Heart right ventricle (tissue), 16 donors: ENCODE data around the gene MACROD2. TPM values are rescaled to one million over a fixed set of nuclear protein-coding genes. Genes with fewer than 3 reads are reported as not detected.

ENCODE experiments used
- ATAC-seq, 8 donors: fragments of 200-7000 bp; cut with Tn5 transposase; one replicate each; pipeline ENCODE4 v1.9.1; 2020; ENCODE audit warnings: mild to moderate bottlenecking in 8 of 8, moderate library complexity in 8 of 8, moderate number of reproducible peaks in 1 of 8
- DNase-seq, 2 donors: peaks; one replicate each; pipeline ENCODE4 v3.0.0-alpha.2; 2020
- H3K27ac ChIP-seq, 10 donors: fragments of 200-600 bp; sonication (generic) in 2 of 10; one replicate each; pipeline versions ENCODE4 v1.5.0 to v1.8.0; 2020 to 2022; ENCODE audit warnings: mild to moderate bottlenecking in 3 of 10
- H3K27me3 ChIP-seq, 7 donors: fragments of 200-600 bp; one replicate each; pipeline ENCODE4 v1.8.0; 2021 to 2022; ENCODE audit warnings: mild to moderate bottlenecking in 2 of 7
- H3K36me3 ChIP-seq, 9 donors: fragments of 200-600 bp; sonication (generic) in 1 of 9; one replicate each; pipeline versions ENCODE4 v1.5.0 to v1.8.0; 2020 to 2022; ENCODE audit warnings: mild to moderate bottlenecking in 2 of 9
- H3K4me1 ChIP-seq, 9 donors: fragments of 200-600 bp; sonication (generic) in 1 of 9; one replicate each; pipeline versions ENCODE4 v1.5.0 to v1.8.0; 2020 to 2022; ENCODE audit warnings: mild to moderate bottlenecking in 4 of 9
- H3K4me3 ChIP-seq, 10 donors: fragments of 200-600 bp; sonication (generic) in 2 of 10; one replicate each; pipeline versions ENCODE4 v1.5.0 to v1.8.0; 2020 to 2022; ENCODE audit warnings: mild to moderate bottlenecking in 7 of 10, moderate library complexity in 2 of 10
- H3K9me3 ChIP-seq, 11 donors: fragments of 200-600 bp in 10 of 11; sonication (generic) in 2 of 11; one replicate each; pipeline versions ENCODE4 v1.5.0 to v1.8.0; 2013 to 2022; ENCODE audit warnings: mild to moderate bottlenecking in 2 of 11, control low read depth in 1 of 11, moderate library complexity in 1 of 11
- CTCF ChIP-seq, 9 donors: fragments of 200-600 bp; sonication (generic) in 2 of 9; IDR thresholded peaks; one replicate each; pipeline versions ENCODE4 v1.5.0 to v1.8.0; 2021 to 2022; ENCODE audit warnings: antibody characterized with exemption in 9 of 9, mild to moderate bottlenecking in 5 of 9, moderate library complexity in 1 of 9
- WGBS, 2 donors: extraction: QIAGEN DNeasy Blood & Tissue Kit; methylation state at CpG; one replicate each; pipeline ENCODE4 v1.1.7; 2013; ENCODE audit warnings: inconsistent platforms in 1 of 2; 5-methylcytosine and 5-hydroxymethylcytosine counted together
- intact Hi-C, 10 donors: fragments of 100-400 bp; cut with DNase I; formaldehyde crosslinking; loops; one replicate each; pipeline versions ENCODE4 v1.11.1 to v1.14.2; 2022
- polyA plus RNA-seq, 2 donors: library from polyadenylated mRNA; stranded (reverse); fragments of 200-250 nt; gene quantifications; one replicate each; pipeline ENCODE4 v1.2.3, GENCODE V29; 2013
- total RNA-seq, 10 donors: library from RNA; stranded (reverse); fragmentation: NEBNext Ultra II Directional in 3 of 10; extraction: Animal tissue kit (Norgen Biotek cat#: 25700) in 3 of 10; gene quantifications; one replicate each; pipeline versions ENCODE4 v1.2.1 to v1.2.4, GENCODE V29; 2021 to 2023
- donor health status: Arrhythmogenic right ventricular cardiomyopathy.
- donor health status: ischemic (EF 13 %, LVEDD 7.1; RV severe dilation, severe dysfunction).
- donor health status: healthy with polysubstance abuse.
- donor health status: DM: no; HTN: yes; CAD: no.
- donor health status: DM: no; HTN: no; CAD: no.
- donor health status: ischemic (EF 25% LVEDD 6.9; RV normal size, moderate dysfunction).
- donor health status: ischemic (EF 25% LVEDD 5.7; RV mildly dilated, moderate dysfunction).
- donor health status: healthy.
- donor health status: DM: yes; HTN: yes; CAD: no.
- donor health status: Ischemic cardiomyopathy.
- donor health status: ischemic (EF 35%, LVEDD 5.7; RV mildly dilated, moderate dysfunction).
- donor health status: nonischemic (EF 11% LVEDD 7.7; RV severe dilation, severe dysfunction).
- donor health status: DM: yes; HTN: yes; CAD: no.
- donor health status: PGD.
- donor health status: ischemic (EF 29% LVEDD 5.4; RV normal size, mild dysfunction).
- donor health status: nonischemic (EF 23%, LVEDD 6.1; RV moderate dilation, normal function).

MACROD2 gene
- total and polyA plus RNA-seq, 12 donors: 0.28 to 6.4 (median 4.1) TPM

- H3K9me3 ChIP-seq: peaks cover 0 to 3% (median 0%) of the 10 kb centered on the region in 11 donors
- peak in 1 of 9 donors; percentile 12 for TF ChIP-seq CTCF (IDR thresholded peaks at IDR 0.05)
- WGBS, 2 donors: 21 to 52% methylated on average over 2 of the region's 2 CpGs
These were observed 1520.4 kb downstream of the MACROD2 start for GRCh38 chr20:15515691-15516090.

GRCh38 chr20:15520930-15521524 lies 1525.7 kb downstream of the MACROD2 start:
- Histone ChIP-seq H3K9me3 (peaks cover 0 to 3% (median 0%) of the 10 kb centered on the region in 11 donors), H3K36me3 (no peaks in the 10 kb centered on the region), H3K4me3 (no peak overlapping the region), H3K4me1 (no peaks in the 10 kb centered on the region), H3K27ac (no peak overlapping the region), H3K27me3 (no peaks in the 10 kb centered on the region)
- TF ChIP-seq CTCF (IDR thresholded peaks at IDR 0.05): no peak
- intact Hi-C loops: no loop called here
- ATAC-seq: no peak
- DNase-seq: no peak
- WGBS, 2 donors: 88% methylated on average over 6 of the region's 6 CpGs

More at GRCh38 chr20:15515691-15516090, 1520.4 kb downstream of the MACROD2 start:
- Histone ChIP-seq H3K4me3 (no peak overlapping the region), H3K27ac (no peak overlapping the region), H3K36me3 (no peaks in the 10 kb centered on the region), H3K27me3 (no peaks in the 10 kb centered on the region), H3K4me1 (no peaks in the 10 kb centered on the region)
- intact Hi-C loops: loop anchor here in 1 of 10 donors (10.0 kb wide), 1 partner anchor 61 kb away; no protein-coding TSS in a partner anchor
- DNase-seq (no peak), ATAC-seq (peak in 1 of 8 donors; percentile 17)

DNA sequence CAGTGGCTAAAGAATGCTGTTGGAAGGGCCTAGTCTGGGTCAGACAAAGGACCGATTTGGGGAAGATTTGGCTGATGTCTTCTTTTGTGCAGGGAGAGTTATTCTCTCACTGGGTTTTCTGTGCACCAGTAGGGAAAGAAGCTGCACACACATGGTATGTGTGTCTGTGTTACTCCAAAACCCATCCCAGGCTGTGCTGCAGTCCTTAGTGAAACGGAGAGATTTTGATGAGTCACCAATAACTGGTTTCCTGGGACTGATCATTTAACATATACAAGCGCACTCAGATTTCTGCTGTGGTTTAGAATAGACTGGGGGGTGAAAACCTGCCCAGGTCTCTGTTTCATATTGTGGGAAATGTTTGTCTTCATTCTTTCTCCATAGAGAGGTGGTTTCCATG lies 1528.1 kb downstream of the MACROD2 start:
- TF ChIP-seq CTCF (IDR thresholded peaks at IDR 0.05): no peak
- no peak for DNase-seq
- no peaks in the 10 kb centered on the region for H3K9me3 ChIP-seq
- no peak overlapping the region for H3K27ac ChIP-seq
- ATAC-seq: no peak
- 82 to 88% methylated on average over 3 of the region's 3 CpGs for WGBS, 2 donors
- H3K4me1 ChIP-seq: no peaks in the 10 kb centered on the region
- H3K36me3 ChIP-seq: no peaks in the 10 kb centered on the region
- intact Hi-C loops: no loop called here
- no peak overlapping the region for H3K4me3 ChIP-seq
- H3K27me3 ChIP-seq: no peaks in the 10 kb centered on the region

DNA sequence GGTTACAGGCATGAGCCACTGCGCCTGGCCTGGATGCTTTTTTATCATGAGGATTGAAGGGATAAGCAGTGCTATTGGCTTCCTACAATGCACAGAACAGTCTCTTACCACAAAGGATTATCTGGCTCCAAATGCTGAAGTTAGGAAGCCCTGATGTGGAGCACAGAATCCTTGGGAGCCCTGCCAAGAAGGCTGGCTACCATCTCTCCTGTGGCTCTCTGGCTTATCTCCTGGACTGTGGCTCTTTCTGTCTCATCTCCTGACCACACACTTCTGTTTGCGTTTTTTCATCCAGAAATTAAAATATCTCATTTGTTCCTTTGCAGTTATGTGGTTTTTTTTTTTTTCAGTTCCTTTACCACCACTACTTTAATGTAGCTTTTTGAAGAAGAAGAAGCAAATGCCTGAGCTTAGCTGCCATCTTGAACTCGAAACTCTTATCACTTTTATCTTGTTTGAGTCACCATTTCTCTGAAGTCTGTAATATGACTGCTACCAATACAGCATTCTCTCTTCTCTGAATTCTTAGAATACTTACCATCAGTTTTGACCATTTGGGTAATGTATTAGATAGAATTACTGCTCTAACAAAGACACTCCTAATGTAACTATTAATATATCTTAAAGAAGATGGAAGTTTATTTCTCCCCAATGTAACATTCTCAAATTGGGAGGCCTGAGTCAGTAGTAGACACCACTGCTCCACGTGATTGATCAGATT lies 1533.2 kb downstream of the MACROD2 start:
- Histone ChIP-seq H3K27ac (no peak overlapping the region), H3K9me3 (no peaks in the 10 kb centered on the region), H3K27me3 (no peaks in the 10 kb centered on the region), H3K36me3 (no peaks in the 10 kb centered on the region), H3K4me1 (no peaks in the 10 kb centered on the region), H3K4me3 (no peak overlapping the region)
- intact Hi-C loops: no loop called here
- DNase-seq: no peak
- ATAC-seq: no peak
- 70 to 73% methylated on average over 4 of the region's 4 CpGs for WGBS, 2 donors
- TF ChIP-seq CTCF (IDR thresholded peaks at IDR 0.05): no peak
